ENCODE measurements around the gene PTP4A2.

DNA sequence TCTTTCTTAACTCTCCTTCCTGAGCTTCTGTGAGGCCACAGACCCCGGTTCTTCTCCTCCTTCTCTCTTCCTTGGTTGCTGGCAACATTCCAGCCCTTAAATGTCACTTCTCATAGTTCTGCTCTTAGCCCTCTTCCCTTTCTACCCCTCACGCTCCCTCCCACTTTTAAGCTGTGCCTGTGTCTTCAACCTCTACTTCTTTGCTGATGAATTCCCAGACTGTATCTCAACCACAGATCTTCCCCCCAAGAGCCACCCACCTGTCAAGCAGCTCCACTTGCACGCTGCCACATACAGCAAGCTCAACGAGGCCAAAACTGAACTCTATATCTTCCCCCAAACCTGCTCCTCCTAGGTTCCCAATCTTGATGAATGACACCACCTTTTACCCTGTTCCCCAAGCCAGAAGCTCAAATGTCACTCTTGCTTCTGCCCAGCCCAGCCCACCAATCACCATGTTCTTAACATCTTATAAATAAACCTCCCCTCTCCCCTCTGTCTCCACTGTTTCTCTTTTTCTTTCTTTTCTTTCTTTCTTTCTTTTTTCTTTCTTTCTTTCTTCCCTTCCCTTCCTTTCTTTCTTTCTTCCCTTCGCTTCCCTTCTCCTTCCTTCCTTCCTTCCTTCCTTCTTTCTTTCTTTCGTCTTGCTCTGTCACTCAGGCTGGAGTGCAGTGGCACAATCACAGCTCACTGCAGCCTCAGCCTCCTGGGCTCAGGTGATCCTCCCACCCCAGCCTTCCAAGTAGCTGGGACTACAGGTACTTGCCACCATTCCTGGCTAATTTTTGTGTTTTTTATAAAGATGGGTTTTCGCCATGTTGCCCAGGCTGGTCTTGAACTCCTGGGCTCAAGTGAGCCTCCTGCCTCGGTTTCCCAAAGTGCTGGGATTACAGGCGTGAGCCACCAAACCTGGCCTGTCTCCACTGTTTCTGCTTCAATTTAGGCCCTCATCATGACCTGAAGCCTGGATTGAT is 19.8 kb upstream of the PTP4A2 start:
- TF ChIP-seq, protein P1, sequence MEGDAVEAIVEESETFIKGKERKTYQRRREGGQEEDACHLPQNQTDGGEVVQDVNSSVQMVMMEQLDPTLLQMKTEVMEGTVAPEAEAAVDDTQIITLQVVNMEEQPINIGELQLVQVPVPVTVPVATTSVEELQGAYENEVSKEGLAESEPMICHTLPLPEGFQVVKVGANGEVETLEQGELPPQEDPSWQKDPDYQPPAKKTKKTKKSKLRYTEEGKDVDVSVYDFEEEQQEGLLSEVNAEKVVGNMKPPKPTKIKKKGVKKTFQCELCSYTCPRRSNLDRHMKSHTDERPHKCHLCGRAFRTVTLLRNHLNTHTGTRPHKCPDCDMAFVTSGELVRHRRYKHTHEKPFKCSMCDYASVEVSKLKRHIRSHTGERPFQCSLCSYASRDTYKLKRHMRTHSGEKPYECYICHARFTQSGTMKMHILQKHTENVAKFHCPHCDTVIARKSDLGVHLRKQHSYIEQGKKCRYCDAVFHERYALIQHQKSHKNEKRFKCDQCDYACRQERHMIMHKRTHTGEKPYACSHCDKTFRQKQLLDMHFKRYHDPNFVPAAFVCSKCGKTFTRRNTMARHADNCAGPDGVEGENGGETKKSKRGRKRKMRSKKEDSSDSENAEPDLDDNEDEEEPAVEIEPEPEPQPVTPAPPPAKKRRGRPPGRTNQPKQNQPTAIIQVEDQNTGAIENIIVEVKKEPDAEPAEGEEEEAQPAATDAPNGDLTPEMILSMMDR (IDR thresholded peaks at IDR 0.05; ENCODE audit: poor library complexity): no peak
- TF ChIP-seq EZH2phosphoT487 (IDR thresholded peaks at IDR 0.05; ENCODE audit: low read depth, severe bottlenecking, unreplicated experiment): no peak
